ENCODE measurements around the gene SGSH. TPM values are rescaled to one million over a fixed set of nuclear protein-coding genes. Genes with fewer than 3 reads are reported as not detected.
A peak's percentile ranks its signal among the peaks of the same experiment; 100 is the strongest.

SGSH gene
- total RNA-seq, 1 donor from 2014 or later, result 24.0 TPM

- no peak for DNase-seq (ENCODE audit: low read depth)
These were observed 4.5 kb upstream of the SGSH start for GRCh38 chr17:80224683-80225082.

GRCh38 chr17:80223838-80224497 is 3.8 kb upstream of the SGSH start:
- Mint-ChIP-seq H3K27ac (ENCODE audit: unreplicated experiment) (no peak overlapping the region), H3K27me3 (ENCODE audit: low read depth, unreplicated experiment) (no peaks in the 10 kb centered on the region), H3K9me3 (ENCODE audit: unreplicated experiment) (no peaks in the 10 kb centered on the region), H3K36me3 (ENCODE audit: low read depth, unreplicated experiment) (peaks cover 10% of the 10 kb centered on the region), H3K4me1 (ENCODE audit: low read depth, unreplicated experiment) (peaks cover 3% of the 10 kb centered on the region), H3K4me3 (ENCODE audit: unreplicated experiment) (no peak overlapping the region)
- FAIRE-seq (no peak), DNase-seq (ENCODE audit: low read depth) (no peak)
- TF ChIP-seq EZH2 (IDR thresholded peaks at IDR 0.05; ENCODE audit: insufficient read depth, low read length) (no peak), CTCF (IDR thresholded peaks at IDR 0.05; ENCODE audit: insufficient read depth, low read depth, low read length) (no peak)
- Histone ChIP-seq H3K9ac (ENCODE audit: low read length) (no peak overlapping the region), H3K9me3 (ENCODE audit: insufficient read depth, low read depth, low read length) (no peaks in the 10 kb centered on the region), H4K20me1 (ENCODE audit: insufficient read depth, low read length) (no peaks in the 10 kb centered on the region), H3K4me2 (ENCODE audit: low read length) (no peak overlapping the region), H3K79me2 (ENCODE audit: insufficient read depth, low read length) (no peaks in the 10 kb centered on the region), H3K4me3 (ENCODE audit: insufficient read depth, low read depth, low read length) (no peak overlapping the region), H3K36me3 (ENCODE audit: insufficient read depth, low read length) (no peaks in the 10 kb centered on the region), H3K27ac (ENCODE audit: low read depth, low read length) (no peak overlapping the region), H3K4me1 (ENCODE audit: insufficient read depth, low read length) (peaks cover 10% of the 10 kb centered on the region), H2AFZ (ENCODE audit: low read depth, low read length) (no peak overlapping the region), H3K27me3 (ENCODE audit: insufficient read depth, low read length) (no peaks in the 10 kb centered on the region)

More at GRCh38 chr17:80224683-80225082, 4.5 kb upstream of the SGSH start:
- no peaks in the 10 kb centered on the region for H4K20me1 ChIP-seq (ENCODE audit: insufficient read depth, low read length)
- no peak overlapping the region for H3K4me3 Mint-ChIP-seq (ENCODE audit: unreplicated experiment)
- no peak overlapping the region for H3K27ac ChIP-seq (ENCODE audit: low read depth, low read length)
- H3K36me3 ChIP-seq (ENCODE audit: insufficient read depth, low read length), result no peaks in the 10 kb centered on the region
- H3K4me1 Mint-ChIP-seq (ENCODE audit: low read depth, unreplicated experiment), result no peaks in the 10 kb centered on the region
- H3K27me3 ChIP-seq (ENCODE audit: insufficient read depth, low read length), result no peaks in the 10 kb centered on the region
- H3K27me3 Mint-ChIP-seq (ENCODE audit: low read depth, unreplicated experiment), result no peaks in the 10 kb centered on the region
- FAIRE-seq, result no peak
- no peak overlapping the region for H3K4me3 ChIP-seq (ENCODE audit: insufficient read depth, low read depth, low read length)
- H3K9me3 Mint-ChIP-seq (ENCODE audit: unreplicated experiment), result no peaks in the 10 kb centered on the region
- no peak overlapping the region for H3K27ac Mint-ChIP-seq (ENCODE audit: unreplicated experiment)
- no peak overlapping the region for H3K4me2 ChIP-seq (ENCODE audit: low read length)
- TF ChIP-seq CTCF (IDR thresholded peaks at IDR 0.05; ENCODE audit: insufficient read depth, low read depth, low read length) (no peak), EZH2 (IDR thresholded peaks at IDR 0.05; ENCODE audit: insufficient read depth, low read length) (no peak)
- H3K9ac ChIP-seq (ENCODE audit: low read length), result no peak overlapping the region
- peaks cover 3% of the 10 kb centered on the region for H3K4me1 ChIP-seq (ENCODE audit: insufficient read depth, low read length)
- no peaks in the 10 kb centered on the region for H3K9me3 ChIP-seq (ENCODE audit: insufficient read depth, low read depth, low read length)
- H3K79me2 ChIP-seq (ENCODE audit: insufficient read depth, low read length), result no peaks in the 10 kb centered on the region
- H3K36me3 Mint-ChIP-seq (ENCODE audit: low read depth, unreplicated experiment), result peaks cover 10% of the 10 kb centered on the region
- H2AFZ ChIP-seq (ENCODE audit: low read depth, low read length), result no peak overlapping the region

- peaks cover 6% of the 10 kb centered on the region for H4K20me1 ChIP-seq (ENCODE audit: insufficient read depth, low read length)
- TF ChIP-seq EZH2 (IDR thresholded peaks at IDR 0.05; ENCODE audit: insufficient read depth, low read length) (no peak), CTCF (IDR thresholded peaks at IDR 0.05; ENCODE audit: insufficient read depth, low read depth, low read length) (no peak)
- H2AFZ ChIP-seq (ENCODE audit: low read depth, low read length), result no peak overlapping the region
- DNase-seq (ENCODE audit: low read depth), result no peak
- FAIRE-seq, result no peak
- H3K4me2 ChIP-seq (ENCODE audit: low read length), result no peak overlapping the region
- Mint-ChIP-seq H3K27ac (ENCODE audit: unreplicated experiment) (no peak overlapping the region), H3K27me3 (ENCODE audit: low read depth, unreplicated experiment) (no peaks in the 10 kb centered on the region), H3K9me3 (ENCODE audit: unreplicated experiment) (no peaks in the 10 kb centered on the region), H3K4me3 (ENCODE audit: unreplicated experiment) (peak overlapping the region; percentile 35), H3K36me3 (ENCODE audit: low read depth, unreplicated experiment) (peaks cover 10% of the 10 kb centered on the region), H3K4me1 (ENCODE audit: low read depth, unreplicated experiment) (peaks cover 3% of the 10 kb centered on the region)
- no peak overlapping the region for H3K4me3 ChIP-seq (ENCODE audit: insufficient read depth, low read depth, low read length)
- no peak overlapping the region for H3K27ac ChIP-seq (ENCODE audit: low read depth, low read length)
- H3K36me3 ChIP-seq (ENCODE audit: insufficient read depth, low read length), result no peaks in the 10 kb centered on the region
- peaks cover 10% of the 10 kb centered on the region for H3K4me1 ChIP-seq (ENCODE audit: insufficient read depth, low read length)
- H3K79me2 ChIP-seq (ENCODE audit: insufficient read depth, low read length), result no peaks in the 10 kb centered on the region
- no peaks in the 10 kb centered on the region for H3K9me3 ChIP-seq (ENCODE audit: insufficient read depth, low read depth, low read length)
- H3K27me3 ChIP-seq (ENCODE audit: insufficient read depth, low read length), result no peaks in the 10 kb centered on the region
- H3K9ac ChIP-seq (ENCODE audit: low read length), result no peak overlapping the region
These were observed 3.1 kb upstream of the SGSH start for GRCh38 chr17:80223142-80223815.
